GM12878 (cell line): ENCODE data around the gene TPD52L3. TPM values are rescaled to one million over a fixed set of nuclear protein-coding genes. Genes with fewer than 3 reads are reported as not detected.

ENCODE experiments used
- ATAC-seq: fragments of 200-7000 bp; cut with Tn5 transposase; 3 replicates; pipeline ENCODE4 v1.9.1; 2020; ENCODE audit warnings: mild to moderate bottlenecking, moderate library complexity
- BruUV-seq: library from RNA; stranded (reverse); fragments of 400-500 nt; replicated peaks from 2 replicates; lab custom pipeline; 2021; lab: Mats Ljungman, UMichigan
- CTCF ChIA-PET: fragments of 300-600 bp; sonication (Branson Sonifier 250); formaldehyde crosslinking; extraction: SDS; loops from one replicate; lab custom pipeline; 2021; ENCODE audit warnings: inconsistent platforms; lab: Yijun Ruan, JAX
- POLR2A ChIA-PET: fragments of 350-600 bp; formaldehyde crosslinking; extraction: SDS; loops from one replicate; lab custom pipeline; 2021; ENCODE audit warnings: inconsistent platforms; lab: Charles Lee
- RAD21 ChIA-PET: fragments of 300-600 bp; sonication (Branson Sonifier 250); formaldehyde crosslinking; loops from one replicate; lab custom pipeline; 2023; ENCODE audit warnings: antibody characterized with exemption; ENCODE audit not compliant: unreplicated experiment; lab: Charles Lee
- SMC1A ChIA-PET: fragments of 300-600 bp; sonication (Branson Sonifier 250); formaldehyde crosslinking; loops from one replicate; lab custom pipeline; 2023; ENCODE audit not compliant: unreplicated experiment, uncharacterized antibody; lab: Charles Lee
- DNase-seq: peaks from one replicate; pipeline ENCODE4 v3.0.0-alpha.2; 2011; ENCODE audit warnings: low read depth, low spot score
- FAIRE-seq: peaks from 3 replicates; lab custom pipeline; 2011; peaks lifted over from hg19 to GRCh38; lab: Jason Lieb, UNC
- H2AFZ ChIP-seq: 2 replicates; pipeline ENCODE4 v1.6.0; 2011; ENCODE audit warnings: low read depth, low read length, control low read depth; ENCODE audit not compliant: control insufficient read depth
- H3K27ac ChIP-seq: 2 replicates; pipeline ENCODE4 v1.5.1; 2011; ENCODE audit warnings: control low read depth; ENCODE audit not compliant: control insufficient read depth, insufficient read depth
- H3K27me3 ChIP-seq, 2 experiments: replicated peaks in 1 of 2; 2 replicates each; pipeline versions ENCODE4 v1.6.0 to v1.6.1; 2011; ENCODE audit warnings: low read length in 1 of 2; ENCODE audit not compliant: control insufficient read depth in 2 of 2, insufficient read depth in 2 of 2
- H3K36me3 ChIP-seq, 2 experiments: 2 replicates each; pipeline ENCODE4 v1.5.1; 2011; ENCODE audit warnings: low read length in 1 of 2; ENCODE audit not compliant: control insufficient read depth in 2 of 2, insufficient read depth in 2 of 2
- H3K4me1 ChIP-seq: 2 replicates; pipeline ENCODE4 v1.6.1; 2011; ENCODE audit warnings: mild to moderate bottlenecking, low read length, moderate library complexity, mixed read lengths; ENCODE audit not compliant: control insufficient read depth, insufficient read depth
- H3K4me2 ChIP-seq: 2 replicates; pipeline ENCODE4 v1.6.0; 2011; ENCODE audit warnings: control low read depth; ENCODE audit not compliant: control insufficient read depth, insufficient read depth
- H3K4me3 ChIP-seq: fragments of 200-600 bp; sonication (generic); 2 replicates; pipeline ENCODE4 v1.5.1; 2016
- H3K79me2 ChIP-seq: 2 replicates; pipeline ENCODE4 v1.6.0; 2011; ENCODE audit warnings: low read length; ENCODE audit not compliant: control insufficient read depth, insufficient read depth
- H3K9ac ChIP-seq: 2 replicates; pipeline ENCODE4 v1.8.0; 2011; ENCODE audit warnings: low read length, control low read depth, mixed read lengths; ENCODE audit not compliant: control insufficient read depth, insufficient read depth
- H3K9me3 ChIP-seq: replicated peaks from 3 replicates; pipeline ENCODE4 v1.5.1; 2011; ENCODE audit warnings: mild to moderate bottlenecking, low read length; ENCODE audit not compliant: control insufficient read depth, insufficient read depth
- H4K20me1 ChIP-seq: 2 replicates; pipeline ENCODE4 v1.6.0; 2011; ENCODE audit not compliant: control insufficient read depth, insufficient read depth
- MAX ChIP-seq: IDR thresholded peaks from 2 replicates; pipeline ENCODE4 v1.6.1; 2012; ENCODE audit warnings: low read depth, low read length, improper control_type of control experiment
- MEF2A ChIP-seq: IDR thresholded peaks from 2 replicates; pipeline ENCODE4 v1.6.1; 2011; ENCODE audit warnings: low read depth, mild to moderate bottlenecking, low read length, moderate library complexity; ENCODE audit not compliant: insufficient read depth
- MLLT1 ChIP-seq: fragments of 450-650 bp; IDR thresholded peaks from 2 replicates; pipeline ENCODE4 v1.6.1; 2016; ENCODE audit warnings: mild to moderate bottlenecking
- NR2F1 ChIP-seq: fragments of 450-650 bp; conservative IDR thresholded peaks from 2 replicates; pipeline ENCODE4 v1.6.1; 2017; ENCODE audit warnings: mild to moderate bottlenecking
- PML ChIP-seq: IDR thresholded peaks from 2 replicates; pipeline ENCODE4 v1.6.1; 2012; ENCODE audit warnings: low read length, inconsistent platforms
- RFX5 ChIP-seq: IDR thresholded peaks from 2 replicates; pipeline ENCODE4 v1.6.1; 2011; ENCODE audit warnings: low read depth, low read length, improper control_type of control experiment
- SPI1 ChIP-seq: IDR thresholded peaks from 2 replicates; pipeline ENCODE4 v1.6.1; 2011; ENCODE audit warnings: low read depth, mild to moderate bottlenecking, low read length, moderate library complexity, borderline replicate concordance; ENCODE audit not compliant: insufficient read depth
- SUPT20H ChIP-seq: IDR thresholded peaks from 2 replicates; pipeline ENCODE4 v1.6.1; 2011; ENCODE audit warnings: low read depth, mild to moderate bottlenecking, low read length, moderate library complexity, borderline replicate concordance; ENCODE audit not compliant: control insufficient read depth
- YY1 ChIP-seq: IDR thresholded peaks from 2 replicates; pipeline ENCODE4 v1.6.1; 2011; ENCODE audit warnings: low read depth, mild to moderate bottlenecking, low read length
- in situ Hi-C: fragments of 300-500 bp; cut with MboI; formaldehyde crosslinking; loops from 9 replicates; pipeline ENCODE4 v1.14.3; 2018; ENCODE audit warnings: mixed read lengths
- intact Hi-C: fragments of 100-400 bp; cut with micrococcal nuclease; formaldehyde crosslinking; loops from one replicate; pipeline ENCODE4 v1.14.2; 2022; ENCODE audit not compliant: unreplicated experiment
- polyA plus RNA-seq, 11 experiments: library from polyadenylated mRNA; depleted of rRNA in 4 of 11; unstranded in 6 of 11; stranded (reverse) in 5 of 11; fragments of >200 nt; fragmentation: Nextera tagmentation in 4 of 11; fragmentation: Illumina TruSeq in 1 of 11; extraction: Ambion mirVana in 4 of 11; extraction: Trizol in 1 of 11; gene quantifications; 1 replicate in 1 of 11; 2 replicates in 10 of 11; pipeline versions ENCODE4 v1.2.1 to v1.2.3, GENCODE V29; 2011 to 2016; ENCODE audit warnings: inconsistent platforms in 2 of 11, missing spikeins in 2 of 11, low read depth in 1 of 11
- total RNA-seq, 4 experiments: library from RNA; depleted of rRNA in 3 of 4; stranded (reverse); fragments of >200 nt in 3 of 4; fragmentation: Illumina TruSeq in 1 of 4; extraction: Trizol in 1 of 4; gene quantifications; 2 replicates each; pipeline versions ENCODE4 v1.2.1 to v1.2.3, GENCODE V29; 2013 to 2021
- TF ChIP-seq, protein P1 (sequence below): IDR thresholded peaks from 2 replicates; pipeline ENCODE4 v1.6.1; 2011; ENCODE audit warnings: low read depth, low read length, improper control_type of control experiment, borderline replicate concordance

Gene TPD52L3
- total and polyA plus RNA-seq, 10 of the 15 experiments (the other 5 are each of a cell fraction or from before 2014, with no cell fraction given) = not detected

DNA sequence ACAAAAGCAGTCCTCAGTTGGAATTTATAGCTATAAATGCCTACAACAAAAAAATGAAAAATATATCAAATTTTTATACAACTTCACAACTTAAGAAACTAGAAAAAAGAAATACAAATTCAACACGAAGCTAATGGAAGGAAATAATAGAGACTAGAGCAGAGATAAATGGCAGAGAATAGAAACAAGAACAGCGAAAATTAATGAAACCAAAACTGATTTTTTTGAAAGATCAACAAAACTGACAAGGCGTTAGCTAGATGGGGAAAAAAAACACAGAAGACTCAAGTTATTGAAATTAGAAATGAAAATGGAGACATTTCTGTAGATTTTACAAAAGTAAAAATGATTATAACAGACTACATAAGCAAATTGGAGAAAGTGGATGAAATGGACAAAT lies 20.6 kb downstream of the TPD52L3 start (continued):
- peak; percentile 26; the same call in 1 of the 2 replicates for TF ChIP-seq MLLT1

DNA sequence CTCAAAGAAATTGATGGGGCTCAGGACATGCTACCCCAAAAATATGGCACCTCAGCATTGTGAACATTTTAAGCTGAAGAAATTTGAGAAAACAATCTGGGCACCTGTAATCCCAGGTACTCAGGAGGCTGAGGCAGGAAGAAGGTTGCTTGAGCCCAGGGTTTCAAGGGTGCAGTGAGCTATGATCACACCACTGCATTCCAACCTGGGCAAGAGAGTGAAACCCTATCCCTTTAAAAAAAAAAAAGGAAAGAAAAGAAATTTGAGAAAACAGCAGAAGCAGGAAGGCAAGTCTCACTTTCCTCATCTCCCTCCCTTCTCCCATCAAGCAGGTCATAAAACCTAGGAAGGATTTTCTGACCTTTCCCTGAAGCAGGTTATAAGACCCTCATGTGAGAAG lies 23.6 kb downstream of the TPD52L3 start:
- no peak overlapping the region for H3K4me3 ChIP-seq
- TF ChIP-seq NR2F1 (no peak), PML (no peak), YY1 (no peak), MEF2A (no peak), RFX5 (no peak), MAX (no peak), SUPT20H (no peak), SPI1 (no peak)
- TF ChIP-seq, protein P1, sequence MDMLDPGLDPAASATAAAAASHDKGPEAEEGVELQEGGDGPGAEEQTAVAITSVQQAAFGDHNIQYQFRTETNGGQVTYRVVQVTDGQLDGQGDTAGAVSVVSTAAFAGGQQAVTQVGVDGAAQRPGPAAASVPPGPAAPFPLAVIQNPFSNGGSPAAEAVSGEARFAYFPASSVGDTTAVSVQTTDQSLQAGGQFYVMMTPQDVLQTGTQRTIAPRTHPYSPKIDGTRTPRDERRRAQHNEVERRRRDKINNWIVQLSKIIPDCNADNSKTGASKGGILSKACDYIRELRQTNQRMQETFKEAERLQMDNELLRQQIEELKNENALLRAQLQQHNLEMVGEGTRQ = no peak
- in situ Hi-C loops = loop anchor here (5.0 kb wide), 1 partner anchor 216 kb away; no protein-coding TSS in a partner anchor
- ChIA-PET POLR2A (interaction anchor here (1.0 kb wide), 1 partner anchor 9 kb away, joined by 4 read pairs; no protein-coding TSS in a partner anchor), SMC1A (interaction anchor here (0.8 to 1.9 kb wide), 3 partner anchors 216 to 466 kb away, joined by 4 to 5 read pairs (median 4); no protein-coding TSS in a partner anchor), CTCF (interaction anchor here (0.9 to 7.4 kb wide), 4 partner anchors 35 to 297 kb away, joined by 3 to 123 read pairs (median 3); no protein-coding TSS in a partner anchor), RAD21 (interaction anchor here (0.6 to 1.1 kb wide), 4 partner anchors 17 to 351 kb away, joined by 3 to 4 read pairs (median 4); no protein-coding TSS in a partner anchor)
- H3K27ac ChIP-seq = no peak overlapping the region
- H3K36me3 ChIP-seq = no peaks in the 10 kb centered on the region
- no peaks in the 10 kb centered on the region for H3K9me3 ChIP-seq
- H3K79me2 ChIP-seq = no peaks in the 10 kb centered on the region
- DNase-seq (no peak), ATAC-seq (no peak), FAIRE-seq (no peak)
- no peak overlapping the region for H3K4me2 ChIP-seq
- H4K20me1 ChIP-seq = no peaks in the 10 kb centered on the region
- intact Hi-C loops = loop anchor here (5.0 to 10.0 kb wide), 4 partner anchors 126 to 383 kb away; no protein-coding TSS in a partner anchor
- H3K9ac ChIP-seq = no peak overlapping the region
- H2AFZ ChIP-seq = no peak overlapping the region
- H3K27me3 ChIP-seq = no peaks in the 10 kb centered on the region
- H3K4me1 ChIP-seq = peaks cover 12% of the 10 kb centered on the region
- no TSS peak for BruUV-seq
